ENCODE results near the gene MAT2A.

- no peak for TF ChIP-seq CTCF (conservative IDR thresholded peaks at IDR 0.05; ENCODE audit: low read length)
- TF ChIP-seq EZH2phosphoT487 (IDR thresholded peaks at IDR 0.05; ENCODE audit: borderline replicate concordance, low read depth, low read length): no peak
These were observed 10.9 kb downstream of the MAT2A start for GRCh38 chr2:85549826-85550225.
